ENCODE data around the gene PSMD1. TPM values are rescaled to one million over a fixed set of nuclear protein-coding genes. Genes with fewer than 3 reads are reported as not detected.
A peak's percentile ranks its signal among the peaks of the same experiment; 100 is the strongest.
"Not testable (repeated sequence)": the region's sequence is repeated elsewhere in the genome, so short reads cannot be mapped to it uniquely, and the experiment has no call there.

The PSMD1 gene
- total and polyA plus RNA-seq, 5 donors: 35.6 to 88.6 (median 80.3) TPM

DNA sequence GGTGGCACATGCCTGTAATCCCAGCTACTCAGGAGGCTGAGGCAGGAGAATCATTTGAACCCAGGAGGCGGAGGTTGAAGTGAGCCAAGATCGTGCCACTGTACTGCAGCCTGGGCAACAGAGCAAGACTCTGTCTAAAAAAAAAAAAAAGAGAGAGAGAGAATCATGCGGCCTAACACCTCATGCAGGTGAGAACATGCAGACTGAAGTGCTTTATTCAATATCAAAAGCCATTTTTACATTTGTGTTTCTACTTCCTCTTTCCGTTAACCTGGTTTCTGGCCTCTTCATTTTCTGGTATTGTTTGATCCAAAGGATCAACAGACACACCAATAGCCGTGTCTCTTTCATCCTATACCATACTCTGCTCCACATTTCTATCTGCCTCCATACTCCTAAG is 122.1 kb downstream of the PSMD1 start:
- intact Hi-C loops (cut with DNase I); H3K4me3 ChIP-seq (ENCODE audit: low read length); H3K9me3 ChIP-seq (ENCODE audit: control insufficient read depth, low read length); ATAC-seq; DNase-seq; H3K27ac ChIP-seq (ENCODE audit: low read length); H3K27me3 ChIP-seq (ENCODE audit: control insufficient read depth, insufficient read depth): not testable (repeated sequence)
- 92% methylated on average over 5 of the region's 5 CpGs for WGBS
- H3K4me1 ChIP-seq (ENCODE audit: control insufficient read depth, insufficient read depth, low read length): peaks cover 17% of the 10 kb centered on the region

DNA sequence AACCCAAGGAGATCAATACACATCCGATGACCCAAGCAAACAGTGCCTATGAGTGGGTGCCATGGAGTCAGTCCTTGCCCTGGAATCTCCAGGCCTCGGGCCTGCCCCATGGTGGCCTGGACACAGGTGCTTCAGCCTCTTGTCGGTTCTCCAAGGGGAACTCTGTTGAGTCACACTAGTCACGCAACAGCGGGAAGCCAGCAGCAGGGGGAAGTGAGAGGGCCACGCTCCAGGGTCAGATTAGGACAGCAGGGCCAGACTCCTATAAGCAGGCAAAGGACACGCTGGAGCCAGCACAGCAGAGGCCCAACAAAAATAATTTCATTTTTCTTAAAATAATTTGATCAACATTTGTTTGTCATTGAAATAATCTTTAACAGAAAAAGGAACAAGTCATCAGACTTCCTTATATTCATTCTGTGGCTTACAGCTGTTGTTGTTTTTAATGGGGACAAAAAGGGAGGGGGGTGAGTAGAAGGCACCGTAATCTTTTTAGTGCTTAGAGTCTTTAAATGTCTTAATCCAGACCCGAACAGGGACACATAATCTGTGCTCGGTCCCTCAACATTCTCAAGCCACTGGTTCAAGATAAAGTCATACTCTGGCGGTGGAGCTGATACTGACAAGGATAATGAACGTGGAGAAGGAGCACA is 125.3 kb downstream of the PSMD1 start:
- no peak overlapping the region for H3K4me3 ChIP-seq (ENCODE audit: low read length)
- peak; percentile 78 to 89 (median 89) for DNase-seq
- WGBS: 36% methylated on average over 12 of the region's 12 CpGs
- intact Hi-C loops (cut with DNase I): no loop called here
- no peaks in the 10 kb centered on the region for H3K9me3 ChIP-seq (ENCODE audit: control insufficient read depth, low read length)
- peak; percentile 61 to 73 for ATAC-seq
- no peaks in the 10 kb centered on the region for H3K27me3 ChIP-seq (ENCODE audit: control insufficient read depth, insufficient read depth)
- H3K4me1 ChIP-seq (ENCODE audit: control insufficient read depth, insufficient read depth, low read length): peaks cover 31% of the 10 kb centered on the region
- H3K27ac ChIP-seq (ENCODE audit: low read length): peak overlapping the region; percentile 84

DNA sequence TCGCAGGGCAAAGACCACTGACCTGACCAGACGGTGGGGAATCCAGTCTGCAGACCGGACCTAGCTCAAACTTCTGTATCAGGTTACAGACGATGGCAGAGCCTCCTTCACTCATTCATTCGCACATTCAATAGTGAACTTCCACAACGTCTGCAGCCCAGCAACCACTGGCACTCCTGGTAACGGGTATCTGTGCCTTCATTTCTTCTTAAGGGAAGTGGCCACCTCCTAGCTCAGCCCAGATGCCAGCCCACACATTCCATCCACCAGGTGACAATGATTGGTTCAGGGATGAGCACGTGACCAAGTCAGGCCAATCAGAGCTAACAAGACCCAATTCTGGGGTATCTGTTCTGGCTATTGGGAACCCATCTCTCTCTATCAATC is 125.8 kb downstream of the PSMD1 start:
- Histone ChIP-seq H3K4me3 (ENCODE audit: low read length) (no peak overlapping the region), H3K9me3 (ENCODE audit: control insufficient read depth, low read length) (no peaks in the 10 kb centered on the region), H3K4me1 (ENCODE audit: control insufficient read depth, insufficient read depth, low read length) (peaks cover 31% of the 10 kb centered on the region), H3K27me3 (ENCODE audit: control insufficient read depth, insufficient read depth) (no peaks in the 10 kb centered on the region), H3K27ac (ENCODE audit: low read length) (peak overlapping the region; percentile 84)
- intact Hi-C loops (cut with DNase I): no loop called here
- DNase-seq: no peak
- WGBS: 67% methylated on average over 8 of the region's 8 CpGs
- ATAC-seq: no peak

DNA sequence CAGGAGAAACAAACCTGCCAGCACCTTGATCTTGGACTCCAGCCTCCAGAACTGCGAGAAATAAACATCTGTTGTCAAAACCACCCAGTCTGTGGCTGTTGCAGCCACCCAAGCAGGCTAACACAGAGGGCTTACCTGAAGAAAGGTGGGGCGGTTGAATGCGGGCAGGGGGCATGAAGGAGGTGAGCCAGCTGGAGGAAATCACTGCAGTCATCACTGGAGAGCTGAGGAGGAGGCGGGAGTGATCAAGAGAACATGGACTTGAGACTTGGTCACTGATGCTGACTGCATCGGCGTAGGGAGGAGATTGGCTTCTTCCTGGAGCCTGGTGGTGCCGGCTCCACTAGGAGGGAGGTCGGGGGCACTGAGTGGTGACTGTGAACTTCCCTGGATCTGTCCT is 127.2 kb downstream of the PSMD1 start:
- intact Hi-C loops (cut with DNase I): no loop called here
- 83% methylated on average over 8 of the region's 8 CpGs for WGBS
- DNase-seq (no peak), ATAC-seq (no peak)
- no peaks in the 10 kb centered on the region for H3K27me3 ChIP-seq (ENCODE audit: control insufficient read depth, insufficient read depth)
- H3K27ac ChIP-seq (ENCODE audit: low read length): peak overlapping the region; percentile 13
- H3K4me1 ChIP-seq (ENCODE audit: control insufficient read depth, insufficient read depth, low read length): peaks cover 31% of the 10 kb centered on the region
- H3K9me3 ChIP-seq (ENCODE audit: control insufficient read depth, low read length): no peaks in the 10 kb centered on the region
- no peak overlapping the region for H3K4me3 ChIP-seq (ENCODE audit: low read length)

DNA sequence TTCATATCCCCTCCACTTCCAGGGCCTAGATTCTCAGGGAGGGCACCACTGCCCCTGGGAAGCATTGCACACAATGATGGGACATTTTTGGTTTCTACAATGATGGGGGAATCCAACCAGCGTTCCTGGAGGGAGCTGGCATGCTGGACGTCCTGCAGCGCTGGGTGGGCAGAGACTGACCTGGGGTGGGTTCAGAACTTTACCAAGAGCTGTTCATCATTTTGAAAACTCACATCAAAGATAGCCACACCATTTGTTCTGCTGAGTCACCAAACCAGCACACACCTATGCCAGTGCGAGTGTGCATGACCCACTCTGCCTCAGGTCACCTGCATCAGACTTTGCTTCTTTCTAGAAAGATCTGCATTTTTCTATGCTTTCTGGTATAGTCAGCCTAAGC is 127.7 kb downstream of the PSMD1 start:
- no peak for DNase-seq
- whole genome bisulfite sequencing: 97% methylated on average over 4 of the region's 4 CpGs
- peaks cover 31% of the 10 kb centered on the region for H3K4me1 ChIP-seq (ENCODE audit: control insufficient read depth, insufficient read depth, low read length)
- ATAC-seq: no peak
- intact Hi-C loops (cut with DNase I): no loop called here
- H3K27me3 ChIP-seq (ENCODE audit: control insufficient read depth, insufficient read depth): no peaks in the 10 kb centered on the region
- H3K4me3 ChIP-seq (ENCODE audit: low read length): no peak overlapping the region
- H3K9me3 ChIP-seq (ENCODE audit: control insufficient read depth, low read length): no peaks in the 10 kb centered on the region
- peak overlapping the region; percentile 13 for H3K27ac ChIP-seq (ENCODE audit: low read length)

DNA sequence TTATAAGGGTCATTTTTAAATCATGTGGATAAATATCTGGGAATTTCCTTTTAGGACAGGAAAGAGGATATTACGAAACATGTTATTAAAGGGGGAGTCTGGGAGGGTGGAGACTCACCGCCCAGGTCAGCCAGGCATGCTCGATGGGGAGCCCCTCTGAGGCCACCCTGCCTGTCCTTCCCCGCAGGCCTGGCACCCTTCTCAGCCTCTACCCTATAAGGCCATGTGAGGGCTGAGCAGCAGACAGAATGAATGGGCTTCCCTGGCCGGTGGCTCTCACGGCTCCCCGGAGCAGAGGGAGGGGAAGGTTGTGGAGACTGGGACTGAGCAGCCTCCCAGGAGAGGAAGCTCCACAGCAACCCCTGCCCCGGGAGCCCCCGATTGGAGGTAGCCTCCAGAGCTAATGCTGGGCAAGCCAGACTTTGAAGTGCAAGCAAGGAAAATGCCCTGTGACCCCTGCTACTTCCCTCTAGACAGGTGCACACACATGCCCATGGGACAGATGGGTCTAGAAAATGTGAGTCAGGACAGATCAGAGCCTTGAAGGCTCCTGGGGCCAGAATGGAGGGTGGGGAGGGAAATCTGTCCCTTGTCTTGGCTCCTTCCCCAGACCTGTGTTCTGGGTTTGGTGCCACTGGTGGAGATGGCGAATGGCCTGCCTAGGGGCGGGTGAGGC is 128.5 kb downstream of the PSMD1 start:
- WGBS: 50% methylated on average over 11 of the region's 11 CpGs
- peaks cover 26% of the 10 kb centered on the region for H3K4me1 ChIP-seq (ENCODE audit: control insufficient read depth, insufficient read depth, low read length)
- H3K27me3 ChIP-seq (ENCODE audit: control insufficient read depth, insufficient read depth): no peaks in the 10 kb centered on the region
- H3K27ac ChIP-seq (ENCODE audit: low read length): peak overlapping the region; percentile 60
- intact Hi-C loops (cut with DNase I): no loop called here
- ATAC-seq (peak; percentile 28 to 64), DNase-seq (peak; percentile 60 to 78 (median 73))
- H3K9me3 ChIP-seq (ENCODE audit: control insufficient read depth, low read length): no peaks in the 10 kb centered on the region
- no peak overlapping the region for H3K4me3 ChIP-seq (ENCODE audit: low read length)

DNA sequence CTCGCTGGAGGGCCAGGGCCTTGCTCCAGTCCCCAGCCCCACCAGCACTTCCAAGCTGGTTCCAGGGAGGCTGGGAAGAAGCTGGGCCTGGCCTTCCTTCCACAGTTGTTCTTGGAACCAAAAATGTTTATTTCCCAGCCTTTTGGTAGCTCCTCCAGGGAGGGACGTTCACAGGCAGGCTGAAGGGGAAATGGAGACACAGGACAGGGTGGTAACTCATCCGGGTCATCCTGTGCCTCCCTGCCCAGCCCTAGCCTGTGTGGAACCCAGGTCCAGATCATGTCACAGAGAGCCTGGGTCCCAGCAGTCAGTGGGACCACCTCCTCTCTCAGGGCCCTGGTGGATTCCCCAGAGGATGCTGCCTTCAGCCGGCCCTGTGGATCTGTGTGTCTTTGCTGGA is 129.2 kb downstream of the PSMD1 start:
- DNase-seq (peak; percentile 49 to 68 (median 60)), ATAC-seq (peak; percentile 0 to 37)
- no peaks in the 10 kb centered on the region for H3K9me3 ChIP-seq (ENCODE audit: control insufficient read depth, low read length)
- 38% methylated on average over 4 of the region's 4 CpGs for WGBS
- H3K4me3 ChIP-seq (ENCODE audit: low read length): no peak overlapping the region
- H3K27ac ChIP-seq (ENCODE audit: low read length): peak overlapping the region; percentile 60
- no peaks in the 10 kb centered on the region for H3K27me3 ChIP-seq (ENCODE audit: control insufficient read depth, insufficient read depth)
- peaks cover 25% of the 10 kb centered on the region for H3K4me1 ChIP-seq (ENCODE audit: control insufficient read depth, insufficient read depth, low read length)
- intact Hi-C loops (cut with DNase I): no loop called here

DNA sequence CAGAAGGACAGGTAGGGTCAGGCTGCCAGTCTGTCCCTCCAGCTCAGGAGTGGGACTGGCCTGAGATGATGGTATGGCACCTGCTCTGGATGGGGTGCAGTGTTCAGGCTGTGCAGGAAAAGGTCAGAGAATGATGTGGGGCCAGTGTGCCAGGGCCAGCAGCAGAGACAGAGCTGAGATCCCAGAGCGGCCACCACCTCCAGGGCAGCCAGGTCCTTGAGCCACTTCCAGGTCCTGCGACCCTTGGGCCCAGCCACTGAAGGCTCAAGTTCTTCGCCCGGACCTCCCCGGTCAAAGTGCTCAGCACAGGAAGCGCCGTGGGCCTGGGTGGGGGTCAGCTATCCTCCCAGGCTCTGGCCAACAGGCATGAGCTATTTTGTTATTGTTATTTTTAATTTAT is 129.7 kb downstream of the PSMD1 start:
- DNase-seq: no peak
- Histone ChIP-seq H3K4me1 (ENCODE audit: control insufficient read depth, insufficient read depth, low read length) (peaks cover 25% of the 10 kb centered on the region), H3K27me3 (ENCODE audit: control insufficient read depth, insufficient read depth) (no peaks in the 10 kb centered on the region), H3K9me3 (ENCODE audit: control insufficient read depth, low read length) (no peaks in the 10 kb centered on the region), H3K4me3 (ENCODE audit: low read length) (no peak overlapping the region), H3K27ac (ENCODE audit: low read length) (peak overlapping the region; percentile 60)
- intact Hi-C loops (cut with DNase I): no loop called here
- ATAC-seq: no peak
- 88% methylated on average over 7 of the region's 7 CpGs for WGBS

DNA sequence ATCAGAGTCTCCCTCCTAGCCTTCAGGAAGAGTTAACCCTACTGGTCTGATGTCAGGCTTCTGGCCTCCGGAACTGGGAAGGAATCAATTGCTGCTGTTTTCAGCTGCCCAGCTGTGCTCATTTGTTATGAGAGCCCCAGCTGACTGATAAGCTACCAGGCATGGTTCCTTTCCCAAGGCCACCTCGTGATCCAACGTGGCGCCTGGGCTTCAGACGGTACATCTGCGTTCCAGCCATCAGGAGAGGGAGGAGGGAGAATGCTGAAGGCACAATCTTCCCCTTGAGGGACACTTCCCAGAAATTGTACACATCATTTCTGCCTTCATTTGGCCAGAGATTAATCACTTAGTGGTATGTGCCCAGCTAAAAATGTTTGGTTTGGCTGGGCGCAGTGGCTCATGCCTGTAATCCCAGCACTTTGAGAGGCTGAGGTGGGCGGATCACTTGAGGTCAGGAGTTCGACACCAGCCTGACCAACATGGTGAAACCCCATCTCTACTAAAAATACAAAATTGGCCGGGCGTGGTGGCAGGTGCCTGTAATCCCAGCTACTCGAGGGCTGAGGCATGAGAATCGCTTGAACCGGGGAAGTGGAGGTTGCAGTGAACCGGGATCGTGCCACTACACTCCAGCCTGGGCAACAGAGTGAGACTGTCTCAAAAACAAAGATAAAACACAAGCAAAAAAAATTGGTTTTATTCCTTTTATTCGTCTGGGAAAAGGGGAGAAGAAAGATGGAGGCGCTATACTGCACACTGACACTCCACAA is 131.3 kb downstream of the PSMD1 start:
- intact Hi-C loops (cut with DNase I): no loop called here
- DNase-seq (peak; percentile 89 to 92 (median 90)), ATAC-seq (peak; percentile 69 to 72)
- Histone ChIP-seq H3K4me3 (ENCODE audit: low read length) (no peak overlapping the region), H3K27me3 (ENCODE audit: control insufficient read depth, insufficient read depth) (no peaks in the 10 kb centered on the region), H3K4me1 (ENCODE audit: control insufficient read depth, insufficient read depth, low read length) (peaks cover 16% of the 10 kb centered on the region), H3K9me3 (ENCODE audit: control insufficient read depth, low read length) (no peaks in the 10 kb centered on the region), H3K27ac (ENCODE audit: low read length) (no peak overlapping the region)
- WGBS: 63% methylated on average over 18 of the region's 18 CpGs

DNA sequence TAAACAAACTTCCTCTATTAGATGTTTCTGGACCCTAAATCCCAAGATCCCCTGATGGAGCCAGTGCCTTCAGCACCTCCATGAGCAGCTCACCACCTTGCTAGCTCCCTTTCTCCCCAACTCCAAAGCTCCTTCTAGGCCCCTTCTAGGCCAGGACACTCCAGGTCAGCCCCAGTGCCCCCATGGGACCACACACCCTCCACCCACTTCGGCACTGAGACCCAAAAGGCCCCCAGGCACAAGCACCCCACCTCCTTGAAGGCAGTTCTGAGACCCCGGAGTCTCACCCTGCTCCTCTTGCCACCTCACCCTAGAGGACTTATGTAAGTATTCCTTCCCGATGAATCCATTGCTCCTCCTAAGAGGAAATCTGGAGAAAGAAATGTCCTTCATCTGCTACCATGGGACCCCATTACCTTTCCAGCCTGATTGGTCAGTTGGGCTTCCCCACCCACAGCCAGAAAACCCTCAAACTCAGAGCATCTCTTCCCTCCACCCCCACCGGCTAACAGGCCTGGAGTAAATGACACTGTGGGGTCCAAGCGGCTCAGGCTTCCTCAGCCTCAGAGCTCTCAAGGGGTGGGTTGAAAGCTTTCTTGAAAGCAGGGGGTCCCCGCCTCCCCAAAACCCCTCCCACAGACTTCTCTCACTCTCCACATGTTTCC is 132.0 kb downstream of the PSMD1 start:
- Histone ChIP-seq H3K4me1 (ENCODE audit: control insufficient read depth, insufficient read depth, low read length) (peaks cover 16% of the 10 kb centered on the region), H3K27ac (ENCODE audit: low read length) (no peak overlapping the region), H3K4me3 (ENCODE audit: low read length) (no peak overlapping the region), H3K9me3 (ENCODE audit: control insufficient read depth, low read length) (no peaks in the 10 kb centered on the region), H3K27me3 (ENCODE audit: control insufficient read depth, insufficient read depth) (no peaks in the 10 kb centered on the region)
- WGBS: 91% methylated on average over 6 of the region's 6 CpGs
- no peak for ATAC-seq
- intact Hi-C loops (cut with DNase I): no loop called here
- no peak for DNase-seq

DNA sequence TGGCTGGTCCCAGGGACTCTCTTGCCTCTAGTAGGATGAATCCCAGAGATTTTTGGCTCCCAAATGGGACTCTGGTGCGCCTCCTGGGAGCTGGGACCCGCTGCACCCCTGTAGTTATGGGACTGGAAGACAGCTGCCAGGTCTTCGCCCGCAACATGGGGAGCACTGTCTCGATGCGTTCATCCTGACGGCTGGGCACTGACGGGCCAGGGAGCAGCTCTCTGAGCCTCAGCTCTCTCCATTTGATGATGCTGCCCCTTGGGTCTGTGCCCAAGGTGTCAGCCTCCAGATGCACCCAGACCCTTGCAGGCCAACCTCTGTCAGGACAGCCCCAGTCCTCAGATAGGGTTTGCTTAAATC is 132.5 kb downstream of the PSMD1 start:
- no peak overlapping the region for H3K27ac ChIP-seq (ENCODE audit: low read length)
- WGBS: 97% methylated on average over 8 of the region's 8 CpGs
- H3K4me1 ChIP-seq (ENCODE audit: control insufficient read depth, insufficient read depth, low read length): peaks cover 16% of the 10 kb centered on the region
- no peaks in the 10 kb centered on the region for H3K9me3 ChIP-seq (ENCODE audit: control insufficient read depth, low read length)
- no peak overlapping the region for H3K4me3 ChIP-seq (ENCODE audit: low read length)
- no peaks in the 10 kb centered on the region for H3K27me3 ChIP-seq (ENCODE audit: control insufficient read depth, insufficient read depth)
- intact Hi-C loops (cut with DNase I): no loop called here
- peak in 2 of 3 donors; percentile 26 to 57 for DNase-seq
- ATAC-seq: no peak
